ENCODE results near the gene DOK7.
"Not testable (repeated sequence)": the region's sequence is repeated elsewhere in the genome, so short reads cannot be mapped to it uniquely, and the experiment has no call there.

DOK7 gene

DNA sequence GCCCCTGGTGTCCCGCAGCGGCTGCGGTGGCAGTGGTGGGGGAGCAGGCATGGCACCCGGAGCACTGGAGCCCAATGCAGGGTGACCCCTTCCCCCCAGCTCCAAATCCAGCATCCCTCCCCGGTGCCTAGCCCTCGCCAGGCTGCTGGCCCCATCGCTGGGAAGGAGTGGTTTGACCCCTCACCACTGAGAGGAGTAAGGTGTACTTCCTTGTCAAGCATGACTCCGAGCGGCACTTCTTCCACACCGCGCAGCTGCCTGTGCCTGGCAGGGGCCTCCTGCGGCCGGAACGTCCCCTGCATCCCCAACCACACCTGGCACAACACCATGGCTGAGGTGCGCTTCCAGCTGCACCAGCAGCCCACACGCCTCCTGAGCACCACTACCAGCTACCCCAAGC, 42.1 kb downstream of the DOK7 start:
- no peak for DNase-seq (ENCODE audit: low spot score)

DNA sequence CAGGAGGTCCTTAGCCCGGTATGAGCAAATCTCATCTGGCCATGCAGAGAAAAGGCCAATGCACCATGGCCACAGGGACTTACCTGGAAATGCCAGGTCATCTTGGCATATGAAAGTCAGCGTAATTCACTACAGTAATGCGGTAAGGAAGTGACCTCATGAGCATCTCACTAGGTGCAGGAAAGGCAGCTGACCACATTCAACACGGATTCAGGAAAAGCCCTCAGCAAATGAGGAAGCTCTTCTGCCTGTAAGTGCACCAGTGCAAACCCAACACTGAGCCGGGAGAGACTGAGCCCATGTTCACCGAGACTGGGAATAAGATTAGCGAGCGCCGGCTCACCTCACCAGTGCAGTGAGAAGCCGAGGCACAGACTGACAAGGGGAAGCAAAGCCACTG, 45.4 kb downstream of the DOK7 start:
- no peak for DNase-seq (ENCODE audit: low spot score)

- DNase-seq (ENCODE audit: low spot score) = no peak
Observed at GRCh38 chr4:3510481-3510880, 47.4 kb downstream of the DOK7 start.

DNA sequence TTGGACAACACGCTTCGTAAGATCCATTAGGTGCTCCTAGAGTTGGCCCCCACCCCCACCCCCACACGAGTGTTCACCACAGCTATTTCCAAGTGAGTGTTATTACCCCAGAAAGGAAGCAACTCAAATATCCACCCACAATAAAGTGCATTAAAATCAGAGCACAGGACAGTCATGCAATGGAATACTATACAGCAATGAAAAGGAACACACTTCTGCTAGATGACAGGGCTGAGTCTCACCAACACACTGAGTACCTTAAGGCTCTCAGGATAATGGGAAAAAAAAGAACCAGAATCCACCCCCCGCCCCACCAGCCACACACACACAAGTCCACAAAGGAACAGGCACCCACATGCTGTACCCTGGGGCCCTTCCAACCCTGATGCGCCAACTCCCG, 48.1 kb downstream of the DOK7 start:
- no peak for DNase-seq (ENCODE audit: low spot score)

- DNase-seq (ENCODE audit: low spot score) = not testable (repeated sequence)
Observed at GRCh38 chr4:3511601-3512000, 48.5 kb downstream of the DOK7 start.

GRCh38 chr4:3512279-3512678, 49.2 kb downstream of the DOK7 start:
- DNase-seq (ENCODE audit: low spot score) = no peak

DNA sequence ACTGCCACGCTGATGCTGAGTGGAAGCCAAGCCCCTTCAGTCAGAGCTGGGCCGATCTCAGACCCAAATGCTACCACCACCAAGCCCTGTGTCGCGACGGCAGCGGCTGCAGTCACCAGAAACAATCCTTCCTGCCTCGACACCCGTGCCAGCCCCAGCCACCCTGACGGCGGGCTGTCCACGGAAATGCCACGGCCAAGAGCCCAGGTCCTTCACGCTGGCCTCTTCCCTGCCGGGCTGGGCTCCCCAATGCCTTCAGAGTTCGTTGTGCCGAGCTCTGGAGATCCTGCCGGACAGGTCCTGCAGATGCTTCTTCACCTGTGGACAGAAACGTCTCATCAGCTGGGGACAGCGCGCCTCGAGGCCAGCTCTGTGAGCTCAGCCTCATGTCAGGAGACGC, 49.6 kb downstream of the DOK7 start:
- DNase-seq (ENCODE audit: low spot score) = no peak

- DNase-seq (ENCODE audit: low spot score) = no peak
Observed at GRCh38 chr4:3513807-3514206, 50.7 kb downstream of the DOK7 start.

DNA sequence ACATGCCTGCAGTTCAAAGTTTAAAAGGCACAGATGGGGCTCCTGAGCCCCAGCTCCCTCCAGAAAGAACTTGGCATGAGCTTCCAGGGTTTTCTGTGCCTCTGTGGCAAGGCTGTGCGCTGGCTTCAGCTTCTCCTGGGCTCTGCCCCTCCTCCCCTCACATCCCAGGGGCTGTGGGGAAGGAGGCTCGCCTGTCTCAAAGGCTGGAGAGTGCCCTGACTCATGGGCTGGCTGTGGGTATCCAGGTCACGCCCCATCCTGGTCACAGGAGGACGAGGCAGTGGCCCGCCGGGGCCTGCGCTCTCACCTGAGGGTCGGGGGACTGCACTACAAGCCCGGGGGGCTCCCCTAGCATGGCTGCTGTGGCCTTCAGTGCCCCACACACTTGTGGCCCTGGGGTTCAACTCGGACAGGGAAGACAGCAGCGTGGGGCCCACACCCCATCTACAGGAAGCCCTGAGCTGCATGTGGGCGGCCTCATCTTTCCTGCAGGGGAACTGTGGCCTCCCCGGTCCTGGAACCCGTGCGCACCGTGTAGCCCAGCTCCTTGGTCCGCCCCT, 51.2 kb downstream of the DOK7 start:
- DNase-seq (ENCODE audit: low spot score) = no peak

- no peak for DNase-seq (ENCODE audit: low spot score)
Observed at GRCh38 chr4:3514806-3515501, 51.8 kb downstream of the DOK7 start.

- DNase-seq (ENCODE audit: low spot score) = no peak
Observed at GRCh38 chr4:3515646-3516045, 52.5 kb downstream of the DOK7 start.

- DNase-seq (ENCODE audit: low spot score) = no peak
Observed at GRCh38 chr4:3516061-3516835, 53.1 kb downstream of the DOK7 start.

DNA sequence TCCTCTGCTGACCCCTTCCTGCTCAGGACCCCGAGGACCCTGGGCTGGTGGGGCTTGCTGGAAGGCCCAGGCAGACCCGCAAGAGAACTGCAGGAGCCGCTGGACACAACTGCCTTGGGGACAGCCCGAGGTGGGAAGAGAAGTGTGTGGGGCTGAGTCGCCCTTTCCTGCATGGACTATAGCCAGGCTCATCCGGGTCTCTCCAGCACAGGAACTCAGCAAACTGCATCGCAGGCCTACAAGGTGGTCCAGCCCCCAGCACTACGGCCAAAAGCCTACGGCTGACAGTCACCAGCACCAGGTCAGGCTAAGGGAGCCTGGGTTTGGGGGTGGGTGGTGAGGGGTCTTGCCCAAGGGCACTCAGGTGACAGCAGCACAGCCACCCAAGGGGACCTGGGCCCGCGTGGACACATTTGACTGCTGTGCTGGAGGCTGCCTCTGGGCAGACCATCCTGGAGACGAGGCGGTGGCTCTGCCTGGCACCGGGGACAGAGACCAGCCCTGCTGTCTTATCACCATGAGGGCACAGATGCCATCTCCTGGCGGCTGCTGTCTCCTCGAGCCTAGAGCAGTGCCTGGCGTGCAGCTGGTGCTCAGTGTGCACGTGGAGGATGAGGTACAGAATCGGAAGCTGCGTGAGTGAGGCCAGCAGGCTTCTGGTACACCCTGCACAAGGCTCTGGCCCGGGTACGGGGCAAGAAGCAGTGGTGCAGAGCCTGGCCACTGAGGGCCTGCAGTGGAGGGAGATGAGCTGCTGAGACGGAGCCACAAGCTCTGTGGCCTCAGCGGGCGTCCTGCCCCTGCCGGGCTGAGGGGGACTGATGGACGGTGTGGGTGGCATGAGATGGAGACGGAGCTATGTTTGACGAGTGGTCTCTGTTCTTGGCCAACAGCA, 54.0 kb downstream of the DOK7 start:
- DNase-seq (ENCODE audit: low spot score) = no peak

DNA sequence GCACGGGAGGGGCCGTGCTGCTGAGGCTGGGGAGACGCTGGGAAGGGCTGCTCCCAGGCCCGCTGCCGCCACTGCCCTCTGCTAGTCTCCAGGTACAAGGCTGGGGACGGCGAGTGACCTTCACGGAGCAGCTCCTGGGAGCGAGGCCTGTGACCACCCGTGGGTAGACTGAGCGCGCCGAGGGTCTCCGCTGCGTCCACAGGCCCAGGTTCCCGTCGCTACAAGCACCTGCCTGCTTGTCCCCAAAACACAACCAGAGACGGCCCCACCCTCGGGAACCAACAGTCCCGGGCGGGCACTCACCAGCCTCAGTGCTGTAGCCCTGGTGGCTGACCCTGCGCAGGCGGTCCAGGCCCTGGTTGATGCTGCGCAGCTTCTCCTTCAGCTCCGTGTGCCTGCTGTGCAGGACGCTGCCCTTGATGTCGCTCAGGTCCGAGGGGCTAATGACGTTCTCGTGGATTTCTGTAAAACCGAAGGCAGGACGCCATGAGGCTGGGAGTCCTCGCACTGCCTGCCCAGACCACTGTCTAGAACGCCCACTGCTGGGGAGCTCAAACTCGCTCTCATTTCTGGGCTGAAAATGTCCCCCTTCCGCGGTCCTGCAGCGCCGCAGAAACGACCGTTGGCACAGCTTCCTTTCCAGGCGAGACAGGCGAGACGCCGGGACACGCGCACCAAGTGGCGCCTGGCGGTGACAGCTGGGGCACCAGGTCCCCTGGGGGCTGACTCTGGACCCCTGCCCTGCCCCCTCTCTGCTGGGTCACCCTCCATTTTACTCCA, 54.8 kb downstream of the DOK7 start:
- no peak for DNase-seq (ENCODE audit: low spot score)

DNA sequence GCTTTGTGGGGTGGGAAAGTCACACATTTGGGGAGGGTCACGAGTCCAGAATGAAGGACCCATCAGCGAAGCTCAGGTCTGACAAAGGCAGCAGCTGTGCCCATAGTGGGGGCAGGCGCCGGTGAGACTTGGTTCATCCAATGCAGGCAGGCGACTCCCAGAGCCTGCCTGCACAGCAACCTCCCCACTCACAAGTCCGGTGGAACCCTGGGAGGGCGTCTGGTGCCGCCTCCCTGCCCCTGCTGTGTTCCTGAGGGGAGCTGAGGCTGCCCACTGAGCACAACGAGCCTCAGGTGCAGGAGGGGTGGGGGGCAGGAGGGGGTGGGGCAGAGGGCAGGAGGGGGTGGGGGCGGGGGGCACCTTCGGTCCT, 55.4 kb downstream of the DOK7 start:
- no peak for DNase-seq (ENCODE audit: low spot score)

- no peak for DNase-seq (ENCODE audit: low spot score)
Observed at GRCh38 chr4:3518941-3519340, 55.8 kb downstream of the DOK7 start.

DNA sequence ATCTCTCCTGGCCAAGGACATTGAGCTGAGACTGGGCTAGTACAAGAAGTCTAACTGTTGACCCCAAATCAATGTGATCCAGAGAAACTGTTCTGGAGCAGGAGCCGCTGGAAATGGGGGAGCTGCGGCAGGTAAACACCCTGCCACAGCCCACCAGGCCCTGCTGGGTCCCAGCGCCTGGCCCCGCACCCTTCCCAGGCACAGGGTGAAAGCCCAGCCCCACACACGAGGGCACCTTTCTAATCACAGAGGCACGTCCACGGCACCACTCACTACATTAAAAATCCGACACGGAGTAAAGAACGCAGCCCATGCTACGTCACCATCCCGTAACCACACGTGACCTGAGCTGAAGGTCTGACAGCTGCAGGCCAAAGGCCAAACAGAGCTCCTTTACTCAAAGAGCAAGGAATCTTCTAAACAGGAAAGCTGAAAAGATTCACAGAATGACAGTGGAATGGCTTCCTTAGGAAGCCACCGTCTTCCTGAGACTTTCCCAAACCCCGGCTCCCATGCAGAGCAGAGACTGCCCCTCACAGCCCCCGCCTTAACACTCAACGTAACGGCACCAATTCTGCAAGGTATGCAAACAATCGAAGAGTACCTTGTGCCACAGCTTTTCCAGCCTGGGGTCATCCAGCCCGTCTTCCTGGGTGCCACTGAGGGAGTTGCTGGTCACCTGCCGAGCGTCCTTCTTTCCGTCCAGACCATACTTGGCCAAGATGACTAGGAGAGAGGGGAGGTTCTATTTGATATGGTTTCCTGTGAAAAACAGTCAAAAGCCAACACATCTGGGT, 56.6 kb downstream of the DOK7 start:
- no peak for DNase-seq (ENCODE audit: low spot score)

DNA sequence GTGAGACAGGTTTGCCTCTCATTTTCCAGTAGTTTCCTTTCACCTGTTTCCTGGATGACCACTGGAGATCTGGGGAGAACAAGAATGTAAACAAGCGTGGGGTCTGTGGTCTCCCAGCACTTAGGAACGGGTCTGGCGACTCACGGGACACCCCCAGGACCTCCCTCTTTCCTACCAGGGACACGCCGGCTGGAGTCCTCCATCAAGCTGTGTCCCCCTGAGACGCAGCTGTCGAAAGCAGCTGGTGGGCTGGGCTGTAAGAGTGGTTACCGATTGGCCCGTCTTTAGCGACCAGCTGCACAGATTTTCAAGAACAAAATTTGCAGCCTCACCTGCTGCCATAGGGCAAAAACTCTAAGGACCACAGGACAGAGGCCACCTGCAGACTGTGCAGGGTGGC, 57.2 kb downstream of the DOK7 start:
- no peak for DNase-seq (ENCODE audit: low spot score)

- DNase-seq (ENCODE audit: low spot score) = no peak
Observed at GRCh38 chr4:3520796-3521600, 57.9 kb downstream of the DOK7 start.

Measured in globus pallidus (tissue), 1 donor.